Colon (tissue), 2 donors: ENCODE measurements around the gene RGS17.
"Not testable (repeated sequence)": the region's sequence is repeated elsewhere in the genome, so short reads cannot be mapped to it uniquely, and the experiment has no call there.

Experiments
- FAIRE-seq: peaks from 2 replicates; lab custom pipeline; 2012; peaks lifted over from hg19 to GRCh38; lab: Jason Lieb, UNC
- donor health status: control.
- donor health status: control.

The RGS17 gene

DNA sequence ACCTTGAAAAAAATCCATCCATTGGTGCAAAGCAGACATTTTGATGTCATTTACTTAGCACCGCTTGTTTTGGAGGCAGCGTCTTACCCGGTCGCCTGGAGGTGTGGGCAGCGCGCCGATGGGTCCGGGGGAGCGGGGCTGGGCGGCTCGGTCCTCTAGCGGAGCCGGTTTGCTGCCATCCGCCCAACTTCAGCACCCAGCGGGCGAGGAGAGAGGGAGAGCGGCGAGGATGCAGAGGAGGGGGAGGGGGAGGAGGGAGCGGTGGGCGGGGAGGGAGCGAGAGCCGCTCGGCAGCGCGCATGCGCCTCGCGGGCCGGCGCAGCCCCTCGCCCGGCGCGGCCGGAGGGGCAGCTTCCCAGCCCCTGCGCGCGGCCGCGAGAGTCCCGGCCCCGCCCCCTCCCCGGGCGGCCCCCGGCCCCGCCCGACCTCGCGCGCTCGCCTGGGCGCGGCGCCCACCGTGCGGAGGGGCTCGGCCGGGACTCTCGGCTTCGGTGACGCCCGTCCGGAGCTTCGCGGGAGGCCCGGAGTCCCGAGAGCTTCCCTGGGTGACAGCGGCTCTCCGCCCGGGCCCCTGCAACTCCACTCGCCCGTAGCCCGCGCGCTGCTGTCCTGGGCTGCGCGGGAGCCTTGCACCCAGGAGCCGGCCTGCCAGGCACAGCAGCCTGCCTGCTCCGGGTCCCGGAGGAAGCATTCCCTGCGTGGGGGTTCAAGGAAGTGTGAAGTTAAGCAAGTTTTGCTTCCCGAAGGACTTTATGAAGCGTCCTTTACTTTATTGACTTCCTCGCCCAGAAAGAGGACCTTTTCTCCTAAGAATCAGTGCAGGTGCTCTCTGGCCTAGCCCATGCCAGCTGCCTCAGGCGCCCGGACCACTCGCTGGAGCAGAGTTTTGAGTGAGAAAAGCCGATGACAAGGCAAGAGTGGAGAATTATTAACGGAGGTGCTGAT is at the start of gene RGS17:
Gene RGS17, minus strand, starts transcription at position 246 of the 945 bp plus-strand sequence. CDS start 87,264 bp downstream, outside the sequence.
- FAIRE-seq: no peak

- no peak for FAIRE-seq
These were observed 41.7 kb upstream of the RGS17 start for GRCh38 chr6:153172815-153173214.

DNA sequence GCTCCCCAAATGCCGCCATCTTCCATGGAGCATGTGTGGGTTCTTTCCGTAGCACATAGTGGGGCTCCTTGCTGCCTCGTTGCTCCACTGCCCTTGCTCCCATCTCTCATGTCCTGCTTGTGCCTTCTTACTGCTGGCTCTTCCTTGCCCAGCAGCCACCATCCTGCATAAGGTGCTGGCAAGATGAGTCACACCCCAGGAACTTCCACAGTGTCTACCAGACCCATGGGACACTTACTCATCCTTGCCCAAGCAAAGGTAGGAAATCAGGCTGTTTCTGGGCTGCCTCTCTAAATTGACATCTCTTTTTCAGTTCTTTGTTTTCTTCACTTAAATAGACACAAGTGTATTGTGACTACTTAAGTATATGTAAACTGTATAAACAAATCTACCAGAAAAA is 39.4 kb upstream of the RGS17 start:
- FAIRE-seq: no peak

DNA sequence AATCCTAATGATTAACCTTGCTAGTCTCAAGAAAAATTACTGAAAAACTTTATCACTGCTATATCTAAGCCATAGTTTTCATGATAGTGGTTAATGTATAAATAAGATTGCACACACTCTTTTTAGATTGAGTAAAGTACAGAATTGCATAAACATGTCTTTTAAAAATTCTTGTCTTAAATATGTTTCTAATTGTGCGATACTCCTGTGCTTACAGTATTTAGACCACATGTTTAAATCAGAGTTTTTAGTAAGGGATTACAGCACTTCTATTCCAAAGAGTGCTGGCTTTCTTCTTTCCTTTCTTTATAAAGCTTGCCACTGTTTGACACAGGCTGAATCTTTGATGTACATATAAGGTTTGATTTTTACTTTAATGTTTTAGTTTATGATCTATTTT is 36.8 kb upstream of the RGS17 start:
- FAIRE-seq: no peak

- no peak for FAIRE-seq
These were observed 36.2 kb upstream of the RGS17 start for GRCh38 chr6:153167061-153167891.

- no peak for FAIRE-seq
These were observed 31.6 kb upstream of the RGS17 start for GRCh38 chr6:153162646-153163045.

DNA sequence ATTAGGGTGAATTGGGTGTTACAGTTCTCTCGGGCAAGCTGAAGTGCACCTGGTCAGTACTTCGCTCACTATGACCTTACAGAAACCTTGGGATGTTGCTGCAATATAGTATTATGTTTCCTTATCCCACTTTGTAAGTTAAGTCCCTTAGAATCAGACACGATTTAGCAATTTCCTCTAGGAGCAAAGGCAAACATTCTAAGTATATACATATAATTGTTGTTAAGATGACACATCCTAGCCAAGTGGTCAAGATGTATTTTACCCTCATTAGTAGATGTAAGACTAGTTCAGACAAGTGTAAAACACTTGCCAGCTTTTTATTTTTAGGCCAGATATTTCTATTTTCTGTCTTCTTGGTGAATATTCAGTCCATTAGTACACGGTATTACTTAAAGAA is 31.1 kb upstream of the RGS17 start:
- no peak for FAIRE-seq

DNA sequence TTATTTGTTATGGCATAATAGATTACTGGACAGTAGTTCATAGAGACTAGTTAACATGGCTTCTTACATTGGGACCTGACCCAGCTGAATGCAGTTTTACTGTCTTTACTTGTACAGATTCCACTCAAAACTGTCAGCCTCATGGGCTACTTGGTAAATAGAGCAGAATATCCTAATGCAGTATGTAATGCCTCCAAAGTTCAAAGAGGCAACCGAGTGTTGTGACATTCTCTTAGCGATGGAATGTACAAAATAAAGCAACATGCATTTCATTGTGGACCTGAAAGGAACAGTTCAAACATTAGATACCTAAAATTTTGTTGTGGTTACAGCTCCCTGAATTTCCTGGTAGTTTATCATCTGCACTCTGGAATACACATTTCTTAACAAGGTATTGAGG is 29.1 kb upstream of the RGS17 start:
- FAIRE-seq: no peak

GRCh38 chr6:153150752-153151440 is 19.8 kb upstream of the RGS17 start:
- FAIRE-seq: no peak

- FAIRE-seq: no peak
These were observed 19.3 kb upstream of the RGS17 start for GRCh38 chr6:153150371-153150751.

GRCh38 chr6:153149891-153150290 is 18.8 kb upstream of the RGS17 start:
- no peak for FAIRE-seq

GRCh38 chr6:153146413-153146812 is 15.3 kb upstream of the RGS17 start:
- FAIRE-seq: no peak

DNA sequence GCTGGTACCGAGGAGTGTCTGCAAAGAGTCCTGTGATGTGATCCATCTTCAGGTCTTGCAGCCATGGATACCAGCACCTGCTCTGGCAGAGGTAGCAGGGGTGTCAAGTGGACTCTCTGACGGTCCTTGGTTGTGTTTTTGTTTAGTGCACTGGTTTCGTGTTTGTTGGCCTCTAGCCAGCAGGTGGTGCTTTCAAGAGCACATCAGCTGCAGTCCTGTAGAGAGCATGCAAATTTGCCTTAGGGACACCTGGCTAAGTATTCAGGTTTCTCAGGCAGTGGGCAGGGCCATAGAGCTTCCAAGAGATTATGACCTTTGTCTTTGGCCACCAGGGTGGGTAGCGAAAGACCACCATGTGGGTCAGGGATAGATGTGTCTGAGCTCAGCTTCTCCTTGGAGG is 14.5 kb upstream of the RGS17 start:
- no peak for FAIRE-seq

DNA sequence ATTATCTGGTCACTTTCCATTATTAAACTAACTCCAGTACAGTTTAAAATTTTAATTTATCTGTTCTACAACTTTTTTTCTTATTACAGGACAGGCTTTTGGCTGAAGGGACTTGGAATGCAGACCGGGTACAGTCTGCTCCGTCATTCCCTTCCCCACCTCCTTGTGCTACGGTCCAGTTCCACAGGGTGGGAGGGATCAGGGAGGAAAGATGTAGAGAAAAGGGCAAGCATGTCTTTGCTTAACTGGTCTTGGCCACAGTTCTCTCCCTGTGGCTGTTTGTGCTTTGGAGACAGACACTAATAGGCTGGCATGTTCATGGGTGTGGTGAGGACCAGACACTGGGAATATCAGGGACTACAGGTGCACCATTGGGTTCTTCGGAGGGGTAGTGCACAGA is 12.1 kb upstream of the RGS17 start:
- FAIRE-seq: no peak

GRCh38 chr6:153140299-153140698 is 9.2 kb upstream of the RGS17 start:
- no peak for FAIRE-seq

DNA sequence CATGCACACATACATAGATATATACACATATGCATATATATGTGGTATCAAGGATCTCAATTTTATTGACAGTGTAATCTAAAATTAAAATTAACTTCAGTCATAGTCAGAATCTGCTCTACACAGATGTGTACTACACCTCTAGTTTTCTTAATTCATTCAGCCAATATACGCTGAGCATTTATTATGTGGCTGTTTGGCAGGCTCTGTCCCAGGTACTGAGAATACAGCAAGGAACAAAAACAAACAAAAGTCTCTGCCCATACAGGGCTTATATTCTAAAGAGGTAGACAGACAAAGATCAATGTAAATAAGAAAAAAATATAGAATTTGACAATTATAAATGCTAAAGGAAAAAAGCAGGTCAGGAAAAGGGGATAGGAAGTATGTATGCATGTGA is 7.8 kb upstream of the RGS17 start:
- no peak for FAIRE-seq

GRCh38 chr6:153135681-153136080 is 4.6 kb upstream of the RGS17 start:
- FAIRE-seq: no peak

GRCh38 chr6:153133667-153134066 is 2.6 kb upstream of the RGS17 start:
- not testable (repeated sequence) for FAIRE-seq

GRCh38 chr6:153130515-153131036 is 506 bp downstream of the RGS17 start:
- FAIRE-seq: no peak

DNA sequence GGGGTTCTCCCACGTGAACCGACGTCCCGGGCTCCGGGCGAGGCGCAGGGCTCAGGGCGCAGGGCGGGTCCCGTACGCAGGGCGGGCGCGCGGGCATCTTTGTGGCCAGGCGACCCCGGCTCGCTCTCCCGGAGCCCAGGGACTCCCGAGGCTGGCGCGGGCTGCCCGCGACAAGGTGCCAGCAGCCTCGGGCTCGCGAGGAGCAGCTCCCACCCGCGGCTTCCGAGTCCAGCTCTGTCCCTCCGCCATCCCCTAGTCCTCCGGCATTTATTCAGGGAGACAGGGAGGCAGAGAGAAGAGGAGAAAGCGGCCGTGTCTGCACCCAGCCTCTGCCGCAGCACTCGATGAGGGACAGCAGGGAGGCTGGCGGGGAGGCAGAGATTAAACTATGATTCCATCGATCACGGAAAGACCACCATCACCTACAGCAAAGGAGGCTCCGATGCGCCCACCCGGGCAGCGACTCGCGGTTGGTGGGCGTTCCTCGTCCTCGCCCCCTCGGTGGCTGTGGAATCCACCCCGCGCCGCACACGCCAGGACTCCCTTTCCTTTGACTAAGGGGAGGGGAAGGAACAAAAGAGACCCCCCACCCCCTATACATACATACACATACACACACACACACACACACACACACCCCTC is 1.1 kb downstream of the RGS17 start:
- FAIRE-seq: no peak

GRCh38 chr6:153126218-153126617 is 4.9 kb downstream of the RGS17 start:
- no peak for FAIRE-seq

DNA sequence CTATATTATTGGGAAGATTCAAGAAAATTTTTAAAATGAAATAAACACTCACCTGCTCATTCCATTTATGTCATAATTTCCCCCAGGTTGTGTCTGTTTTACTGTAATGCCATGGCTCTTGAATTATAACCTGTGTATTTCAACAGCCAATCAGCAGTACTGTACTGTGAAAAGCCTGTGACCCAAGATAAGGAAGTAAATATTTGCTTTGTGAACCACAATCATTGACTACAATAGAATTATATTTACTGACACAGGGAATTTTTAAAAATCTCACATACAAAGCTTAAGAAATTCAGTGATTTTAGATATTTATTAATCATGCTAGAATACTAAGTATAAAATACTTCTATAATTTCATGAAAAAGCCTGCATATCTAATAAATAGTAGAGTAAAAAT is 6.0 kb downstream of the RGS17 start:
- FAIRE-seq: peak; percentile 73
